ENCODE measurements around the gene ARRDC4. TPM values are rescaled to one million over a fixed set of nuclear protein-coding genes. Genes with fewer than 3 reads are reported as not detected.

Gene ARRDC4, protein sequence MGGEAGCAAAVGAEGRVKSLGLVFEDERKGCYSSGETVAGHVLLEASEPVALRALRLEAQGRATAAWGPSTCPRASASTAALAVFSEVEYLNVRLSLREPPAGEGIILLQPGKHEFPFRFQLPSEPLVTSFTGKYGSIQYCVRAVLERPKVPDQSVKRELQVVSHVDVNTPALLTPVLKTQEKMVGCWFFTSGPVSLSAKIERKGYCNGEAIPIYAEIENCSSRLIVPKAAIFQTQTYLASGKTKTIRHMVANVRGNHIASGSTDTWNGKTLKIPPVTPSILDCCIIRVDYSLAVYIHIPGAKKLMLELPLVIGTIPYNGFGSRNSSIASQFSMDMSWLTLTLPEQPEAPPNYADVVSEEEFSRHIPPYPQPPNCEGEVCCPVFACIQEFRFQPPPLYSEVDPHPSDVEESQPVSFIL
- 0.14 and 0.27 TPM in 2 replicates for total RNA-seq

DNA sequence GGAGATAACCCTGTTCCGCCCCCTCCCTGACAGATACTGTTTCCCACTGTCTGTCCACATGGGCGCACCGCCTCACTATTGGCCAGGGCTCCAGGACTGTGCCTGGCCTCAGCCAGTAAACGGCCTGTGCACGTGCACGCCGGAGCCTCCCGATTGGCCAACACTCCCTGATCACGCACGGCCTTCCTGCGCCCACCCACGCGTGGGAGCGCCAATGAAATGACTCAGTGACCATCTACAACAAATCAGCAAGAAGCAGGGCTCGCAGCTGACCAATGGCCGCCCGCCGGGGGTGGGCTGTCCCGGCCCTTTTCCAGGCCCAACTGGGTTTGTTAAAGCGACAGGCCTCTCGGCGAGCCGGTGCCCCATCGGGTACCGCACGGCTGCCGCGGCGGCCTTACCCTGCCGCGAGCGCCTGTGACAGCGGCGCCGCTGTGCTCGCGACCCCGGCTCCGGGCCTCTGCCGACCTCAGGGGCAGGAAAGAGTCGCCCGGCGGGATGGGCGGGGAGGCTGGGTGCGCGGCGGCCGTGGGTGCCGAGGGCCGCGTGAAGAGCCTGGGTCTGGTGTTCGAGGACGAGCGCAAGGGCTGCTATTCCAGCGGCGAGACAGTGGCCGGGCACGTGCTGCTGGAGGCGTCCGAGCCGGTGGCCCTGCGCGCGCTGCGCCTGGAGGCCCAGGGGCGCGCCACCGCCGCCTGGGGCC is at the start of gene ARRDC4:
Gene ARRDC4 (plus strand): TSS at position 340 of the 703 bp plus-strand sequence. CDS start 159 bp downstream, at position 499.
- Mint-ChIP-seq H3K27ac (peak within 1 kb of the TSS; percentile 70), H3K9me3 (no peaks in the 10 kb centered on the region), H3K27me3 (ENCODE audit: low read depth) (peaks cover 35% of the 10 kb centered on the region), H3K36me3 (ENCODE audit: low read depth) (no peaks in the 10 kb centered on the region), H3K4me1 (ENCODE audit: low read depth) (peaks cover 17% of the 10 kb centered on the region), H3K4me3 (ENCODE audit: low read depth) (peak within 1 kb of the TSS; percentile 75)
- DNase-seq (ENCODE audit: low spot score) = peak; percentile 96
- intact Hi-C loops (cut with micrococcal nuclease) = no loop called here

DNA sequence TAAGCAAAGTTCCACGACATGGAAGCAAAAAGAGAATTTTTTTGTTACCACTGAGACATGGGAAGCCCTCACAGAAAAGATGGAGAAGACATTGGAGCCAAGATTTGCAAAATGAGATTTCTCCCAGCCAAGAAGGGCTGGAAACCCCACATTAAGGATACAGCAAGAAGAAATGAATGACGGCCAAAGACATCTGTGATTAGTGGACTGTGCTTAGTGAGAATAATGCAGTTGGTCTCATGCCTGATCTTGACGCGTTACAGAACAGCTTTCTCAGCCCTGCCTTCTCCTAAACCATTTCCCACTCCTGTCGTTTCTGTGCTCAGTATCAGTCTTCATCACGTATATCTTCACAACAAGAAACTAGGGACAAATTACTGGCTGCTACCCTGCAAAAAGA is 45.8 kb upstream of the ARRDC4 start:
- Mint-ChIP-seq H3K4me1 (ENCODE audit: low read depth) (no peaks in the 10 kb centered on the region), H3K27me3 (ENCODE audit: low read depth) (peaks cover 7% of the 10 kb centered on the region), H3K27ac (no peak overlapping the region), H3K4me3 (ENCODE audit: low read depth) (no peak overlapping the region), H3K9me3 (no peaks in the 10 kb centered on the region), H3K36me3 (ENCODE audit: low read depth) (no peaks in the 10 kb centered on the region)
- no peak for DNase-seq (ENCODE audit: low spot score)
- intact Hi-C loops (cut with micrococcal nuclease) = no loop called here

DNA sequence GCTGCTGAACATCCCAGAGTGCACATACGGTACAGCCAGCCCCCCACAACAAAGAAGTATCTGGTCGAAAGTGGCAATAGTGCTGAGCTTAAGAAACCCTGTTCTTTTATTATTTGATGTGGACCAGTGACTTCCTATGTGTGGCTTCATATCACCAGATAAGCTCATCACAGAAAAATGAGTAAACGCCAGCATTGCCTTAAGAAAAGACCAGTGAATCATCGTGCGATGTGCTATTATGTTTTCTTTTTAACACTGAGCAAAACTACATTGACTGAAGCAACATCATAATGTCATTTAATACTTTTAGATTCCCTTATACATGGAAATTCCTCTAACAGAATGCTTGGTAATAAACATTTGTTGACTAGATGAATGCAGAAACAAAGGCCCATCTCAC is 45.2 kb upstream of the ARRDC4 start:
- Mint-ChIP-seq H3K27me3 (ENCODE audit: low read depth) (peaks cover 7% of the 10 kb centered on the region), H3K4me3 (ENCODE audit: low read depth) (no peak overlapping the region), H3K36me3 (ENCODE audit: low read depth) (no peaks in the 10 kb centered on the region), H3K27ac (no peak overlapping the region), H3K4me1 (ENCODE audit: low read depth) (no peaks in the 10 kb centered on the region), H3K9me3 (no peaks in the 10 kb centered on the region)
- intact Hi-C loops (cut with micrococcal nuclease) = no loop called here
- DNase-seq (ENCODE audit: low spot score) = no peak

DNA sequence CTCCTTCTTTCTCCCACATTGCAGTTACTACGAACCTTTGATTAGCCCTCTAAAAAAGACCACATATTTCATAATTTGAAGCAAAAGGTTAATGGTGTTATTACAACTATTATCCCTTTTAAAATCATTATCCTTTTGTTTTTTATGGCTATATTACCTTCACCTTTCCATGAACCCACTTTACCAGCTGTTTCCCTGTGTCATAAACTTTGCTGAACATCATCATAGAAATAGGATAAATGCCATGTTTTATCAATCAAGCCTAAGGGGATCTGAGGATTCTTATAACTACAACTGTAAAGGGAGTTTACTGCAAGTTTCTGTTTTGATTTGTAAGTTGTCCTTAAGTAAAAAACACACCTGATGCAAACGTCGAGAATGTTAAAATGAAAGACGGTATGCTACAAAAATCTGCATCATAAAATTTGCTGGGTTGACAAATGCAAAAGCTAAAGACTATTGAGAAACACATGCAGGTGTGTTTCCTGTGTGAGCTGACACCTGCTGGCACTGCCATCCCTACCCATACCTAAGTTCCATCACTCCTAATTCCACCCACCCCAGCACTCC is 39.1 kb upstream of the ARRDC4 start:
- no peak for DNase-seq (ENCODE audit: low spot score)
- Mint-ChIP-seq H3K27ac (no peak overlapping the region), H3K36me3 (ENCODE audit: low read depth) (no peaks in the 10 kb centered on the region), H3K27me3 (ENCODE audit: low read depth) (no peaks in the 10 kb centered on the region), H3K4me1 (ENCODE audit: low read depth) (no peaks in the 10 kb centered on the region), H3K9me3 (peaks cover 11% of the 10 kb centered on the region), H3K4me3 (ENCODE audit: low read depth) (no peak overlapping the region)
- intact Hi-C loops (cut with micrococcal nuclease) = no loop called here

DNA sequence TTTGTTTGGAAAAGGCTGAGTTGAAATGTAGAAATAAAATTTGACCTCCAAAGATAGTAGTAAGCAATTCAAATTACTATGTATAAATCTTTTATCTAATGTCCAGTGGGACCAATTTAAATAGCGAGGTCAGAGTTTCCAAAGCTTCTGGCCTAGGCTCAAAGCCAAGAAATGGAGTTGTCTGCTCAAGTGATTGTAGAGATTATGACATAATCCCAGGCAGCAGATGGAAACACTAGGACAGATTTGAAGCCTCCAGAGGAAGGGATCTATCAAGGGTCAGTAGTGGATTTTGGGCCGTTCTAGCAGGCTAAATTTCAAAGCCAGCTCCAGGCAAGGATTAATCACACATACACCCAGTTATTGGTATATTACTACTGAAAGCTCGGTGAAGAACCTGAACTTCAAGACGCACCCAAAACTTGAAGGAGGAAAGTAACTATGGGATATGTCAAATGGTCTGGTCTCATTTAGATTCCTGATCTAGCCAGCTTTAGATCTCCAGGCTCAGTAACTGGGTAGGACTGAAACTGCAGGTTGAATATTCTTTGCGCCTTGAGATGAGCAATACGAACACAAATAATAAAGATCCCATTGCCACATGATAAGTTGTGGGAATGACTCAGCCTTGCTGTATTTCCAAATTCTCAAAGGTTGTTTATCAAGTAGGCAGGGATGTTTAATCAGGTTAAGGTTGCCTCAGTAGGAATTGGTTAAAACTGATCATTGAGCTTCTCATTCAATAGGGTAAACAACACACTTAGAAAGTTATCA is 30.9 kb upstream of the ARRDC4 start:
- intact Hi-C loops (cut with micrococcal nuclease) = no loop called here
- Mint-ChIP-seq H3K27ac (no peak overlapping the region), H3K9me3 (peaks cover 6% of the 10 kb centered on the region), H3K36me3 (ENCODE audit: low read depth) (no peaks in the 10 kb centered on the region), H3K4me3 (ENCODE audit: low read depth) (no peak overlapping the region), H3K4me1 (ENCODE audit: low read depth) (peaks cover 3% of the 10 kb centered on the region), H3K27me3 (ENCODE audit: low read depth) (no peaks in the 10 kb centered on the region)
- no peak for DNase-seq (ENCODE audit: low spot score)

DNA sequence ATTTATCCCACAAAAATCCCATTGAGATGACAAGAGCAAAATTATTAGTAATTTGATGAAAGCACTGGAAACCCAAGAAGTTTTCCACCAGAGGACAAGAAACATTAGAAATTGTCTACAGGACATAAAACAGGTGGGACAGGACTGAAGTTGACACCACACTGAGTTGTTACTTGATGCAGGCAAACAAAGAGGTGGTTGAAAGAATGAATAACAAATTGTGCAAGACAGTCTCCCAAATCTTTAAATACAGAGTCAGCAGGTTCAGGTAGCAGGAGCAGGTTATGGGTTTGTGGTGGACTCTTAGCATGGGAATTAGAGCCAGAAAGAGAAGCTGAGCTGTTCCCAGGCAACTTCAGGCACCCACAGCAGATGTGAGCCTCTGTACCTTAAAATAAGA is 30.3 kb upstream of the ARRDC4 start:
- H3K4me3 Mint-ChIP-seq (ENCODE audit: low read depth) = no peak overlapping the region
- no peak overlapping the region for H3K27ac Mint-ChIP-seq
- H3K27me3 Mint-ChIP-seq (ENCODE audit: low read depth) = no peaks in the 10 kb centered on the region
- H3K36me3 Mint-ChIP-seq (ENCODE audit: low read depth) = no peaks in the 10 kb centered on the region
- DNase-seq (ENCODE audit: low spot score) = no peak
- H3K4me1 Mint-ChIP-seq (ENCODE audit: low read depth) = peaks cover 3% of the 10 kb centered on the region
- intact Hi-C loops (cut with micrococcal nuclease) = no loop called here
- peaks cover 6% of the 10 kb centered on the region for H3K9me3 Mint-ChIP-seq

DNA sequence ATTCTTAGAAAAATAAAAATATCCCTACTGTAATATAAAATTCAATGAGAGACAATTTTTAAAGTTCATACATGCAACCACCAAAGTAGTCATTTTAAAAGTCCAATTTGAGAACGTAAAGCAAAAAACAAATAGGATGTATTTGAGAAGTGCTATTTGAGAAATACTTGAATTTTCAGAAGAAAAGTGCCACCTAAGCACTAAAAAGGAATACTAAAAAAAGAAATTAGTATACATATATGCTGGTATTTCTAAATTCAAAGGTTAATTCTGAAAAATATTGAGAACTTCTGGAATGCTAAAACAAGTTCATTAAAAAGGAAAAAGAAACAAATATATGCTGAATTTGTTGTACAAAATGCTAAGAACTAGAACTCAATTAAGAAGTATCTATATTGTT is 29.2 kb upstream of the ARRDC4 start:
- Mint-ChIP-seq H3K27me3 (ENCODE audit: low read depth) (no peaks in the 10 kb centered on the region), H3K27ac (no peak overlapping the region), H3K36me3 (ENCODE audit: low read depth) (no peaks in the 10 kb centered on the region), H3K9me3 (peaks cover 6% of the 10 kb centered on the region), H3K4me1 (ENCODE audit: low read depth) (peaks cover 3% of the 10 kb centered on the region), H3K4me3 (ENCODE audit: low read depth) (no peak overlapping the region)
- DNase-seq (ENCODE audit: low spot score) = no peak
- intact Hi-C loops (cut with micrococcal nuclease) = no loop called here

DNA sequence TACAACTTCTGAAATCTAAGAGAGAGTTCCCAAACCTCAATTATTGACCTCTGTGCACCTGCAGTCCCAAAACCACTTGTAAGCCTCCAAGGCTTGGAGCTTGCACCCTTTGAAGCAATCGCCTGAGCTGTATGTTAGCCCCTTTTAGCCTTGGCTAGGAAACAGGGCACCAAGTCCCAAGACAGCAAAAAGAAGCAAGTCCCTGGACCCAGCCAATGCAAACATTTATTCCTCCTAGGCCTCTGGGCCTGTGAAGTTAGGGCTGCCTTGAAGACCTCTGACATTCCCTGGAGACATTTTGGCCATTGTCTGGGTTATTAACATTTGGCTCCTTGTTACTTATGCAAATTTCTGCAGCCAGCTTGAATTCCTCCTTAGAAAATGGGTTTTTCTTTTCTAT is 26.9 kb upstream of the ARRDC4 start:
- Mint-ChIP-seq H3K9me3 (peaks cover 6% of the 10 kb centered on the region), H3K4me3 (ENCODE audit: low read depth) (no peak overlapping the region), H3K4me1 (ENCODE audit: low read depth) (peaks cover 3% of the 10 kb centered on the region), H3K27me3 (ENCODE audit: low read depth) (peaks cover 2% of the 10 kb centered on the region), H3K36me3 (ENCODE audit: low read depth) (no peaks in the 10 kb centered on the region), H3K27ac (no peak overlapping the region)
- intact Hi-C loops (cut with micrococcal nuclease) = no loop called here
- no peak for DNase-seq (ENCODE audit: low spot score)

DNA sequence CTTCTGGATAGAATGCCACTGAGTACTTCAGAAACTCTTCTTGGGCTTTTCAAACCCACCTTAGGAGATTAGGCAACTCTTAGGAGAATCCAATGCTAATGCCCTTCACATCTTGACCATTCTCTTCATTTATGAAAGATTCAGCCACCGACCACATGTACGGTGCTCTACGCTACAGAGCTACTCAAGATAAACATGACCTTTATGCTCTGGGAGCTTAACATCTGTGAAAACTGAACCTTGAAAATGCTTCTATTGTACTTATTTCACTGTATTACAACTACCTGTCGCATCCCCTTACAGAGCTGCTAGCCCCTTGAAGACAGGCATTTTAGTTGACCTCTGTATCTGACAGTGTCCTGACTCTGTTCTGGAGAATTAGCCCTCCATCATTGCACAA is 19.5 kb upstream of the ARRDC4 start:
- DNase-seq (ENCODE audit: low spot score) = no peak
- no peaks in the 10 kb centered on the region for H3K9me3 Mint-ChIP-seq
- no peak overlapping the region for H3K4me3 Mint-ChIP-seq (ENCODE audit: low read depth)
- intact Hi-C loops (cut with micrococcal nuclease) = no loop called here
- H3K4me1 Mint-ChIP-seq (ENCODE audit: low read depth) = no peaks in the 10 kb centered on the region
- no peak overlapping the region for H3K27ac Mint-ChIP-seq
- no peaks in the 10 kb centered on the region for H3K36me3 Mint-ChIP-seq (ENCODE audit: low read depth)
- peaks cover 2% of the 10 kb centered on the region for H3K27me3 Mint-ChIP-seq (ENCODE audit: low read depth)

DNA sequence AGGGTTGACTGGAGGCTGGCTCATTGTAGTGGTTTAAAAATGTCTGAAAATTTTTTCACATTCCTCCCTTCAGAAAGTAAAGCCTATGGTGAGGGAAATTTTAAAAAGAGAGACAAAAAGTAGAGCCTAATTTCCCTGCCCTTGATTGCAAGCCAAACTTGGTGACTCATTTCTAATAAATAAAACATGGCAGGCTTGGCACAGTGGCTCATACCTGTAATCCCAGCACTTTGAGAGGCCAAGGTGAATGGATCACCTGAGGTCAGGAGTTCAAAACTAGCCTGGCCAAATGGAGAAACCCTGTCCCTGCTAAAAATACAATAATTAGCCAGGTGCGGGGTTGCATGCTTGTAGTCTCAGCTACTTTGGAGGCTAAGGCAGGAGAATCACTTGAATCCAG is 18.9 kb upstream of the ARRDC4 start:
- peaks cover 2% of the 10 kb centered on the region for H3K27me3 Mint-ChIP-seq (ENCODE audit: low read depth)
- no peaks in the 10 kb centered on the region for H3K9me3 Mint-ChIP-seq
- H3K36me3 Mint-ChIP-seq (ENCODE audit: low read depth) = no peaks in the 10 kb centered on the region
- no peak overlapping the region for H3K4me3 Mint-ChIP-seq (ENCODE audit: low read depth)
- no peak overlapping the region for H3K27ac Mint-ChIP-seq
- intact Hi-C loops (cut with micrococcal nuclease) = no loop called here
- DNase-seq (ENCODE audit: low spot score) = no peak
- no peaks in the 10 kb centered on the region for H3K4me1 Mint-ChIP-seq (ENCODE audit: low read depth)

DNA sequence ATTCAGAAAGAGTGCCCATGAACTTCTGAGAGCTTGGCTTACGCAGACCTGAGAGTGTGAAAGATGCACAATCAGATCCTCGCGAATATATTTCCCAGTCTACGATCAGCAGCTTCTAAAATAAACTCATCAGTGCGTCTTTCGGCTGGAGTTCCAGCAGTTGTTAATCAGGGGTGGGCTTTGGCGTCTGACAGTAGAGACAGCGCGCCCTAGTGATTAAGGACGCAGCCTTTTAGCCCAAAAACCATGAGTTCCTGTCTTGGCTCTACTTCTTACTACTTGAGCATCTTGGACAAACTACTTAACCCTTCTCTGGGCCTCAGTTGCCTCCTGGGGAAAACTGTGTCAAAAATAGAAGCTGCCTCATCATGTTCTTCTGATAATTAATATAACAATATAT is 15.8 kb upstream of the ARRDC4 start:
- DNase-seq (ENCODE audit: low spot score) = no peak
- H3K27me3 Mint-ChIP-seq (ENCODE audit: low read depth) = no peaks in the 10 kb centered on the region
- no peak overlapping the region for H3K27ac Mint-ChIP-seq
- no peak overlapping the region for H3K4me3 Mint-ChIP-seq (ENCODE audit: low read depth)
- intact Hi-C loops (cut with micrococcal nuclease) = no loop called here
- no peaks in the 10 kb centered on the region for H3K36me3 Mint-ChIP-seq (ENCODE audit: low read depth)
- H3K9me3 Mint-ChIP-seq = no peaks in the 10 kb centered on the region
- H3K4me1 Mint-ChIP-seq (ENCODE audit: low read depth) = no peaks in the 10 kb centered on the region

DNA sequence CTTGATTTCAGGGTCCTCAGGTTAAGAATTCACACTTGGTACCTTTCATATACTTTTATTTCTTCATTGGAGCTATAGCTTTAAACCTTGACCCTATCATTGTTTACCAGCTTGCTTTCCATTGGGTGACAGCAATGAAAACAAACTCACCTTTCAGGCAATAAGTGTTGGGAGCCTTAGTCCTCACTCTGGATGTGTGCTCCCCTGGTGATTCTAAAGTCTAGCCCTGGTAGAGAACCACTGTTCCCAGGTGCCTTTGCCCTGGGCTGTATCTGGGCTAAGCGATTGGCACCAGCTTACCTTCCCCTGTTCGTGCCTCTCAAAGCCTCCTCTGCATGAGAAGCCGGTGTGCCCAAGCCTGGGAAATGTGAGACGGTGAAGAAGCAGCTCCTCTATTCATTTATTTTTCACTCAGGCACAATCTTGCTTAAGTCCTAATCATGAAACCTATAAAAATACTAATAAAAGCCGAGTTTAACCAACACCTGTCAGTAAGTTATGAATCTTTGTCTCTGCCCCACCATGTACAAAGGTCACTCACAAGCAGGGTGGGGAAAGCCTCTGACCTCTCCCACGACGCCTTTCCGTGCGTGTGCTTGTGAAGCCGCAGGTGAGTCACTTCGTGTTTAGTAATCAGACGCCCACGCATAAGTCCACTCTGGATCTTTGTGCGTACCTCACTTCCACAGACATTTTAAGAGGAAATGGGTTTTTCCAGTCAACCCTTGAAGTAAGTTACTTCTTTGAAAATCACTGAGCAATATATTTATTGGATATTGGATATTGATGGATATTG is 12.8 kb upstream of the ARRDC4 start:
- Mint-ChIP-seq H3K9me3 (no peaks in the 10 kb centered on the region), H3K4me1 (ENCODE audit: low read depth) (no peaks in the 10 kb centered on the region)

More for the DNA sequence above, 12.8 kb upstream of the ARRDC4 start:
- Mint-ChIP-seq H3K27me3 (ENCODE audit: low read depth) (no peaks in the 10 kb centered on the region), H3K27ac (no peak overlapping the region), H3K36me3 (ENCODE audit: low read depth) (no peaks in the 10 kb centered on the region), H3K4me3 (ENCODE audit: low read depth) (no peak overlapping the region)
- intact Hi-C loops (cut with micrococcal nuclease) = no loop called here
- no peak for DNase-seq (ENCODE audit: low spot score)
